ENCODE data around the gene GUCY1A2. TPM values are rescaled to one million over a fixed set of nuclear protein-coding genes. Genes with fewer than 3 reads are reported as not detected.

The GUCY1A2 gene
- total RNA-seq, 4 donors from 2014 or later, result 0.37 to 2.0 (median 0.67) TPM

- Histone ChIP-seq H3K9me3 (no peaks in the 10 kb centered on the region), H3K4me1 (no peaks in the 10 kb centered on the region), H3K27me3 (no peaks in the 10 kb centered on the region), H3K4me3 (no peak overlapping the region), H3K36me3 (no peaks in the 10 kb centered on the region), H3K27ac (no peak overlapping the region)
- in situ Hi-C loops (cut with MboI; ENCODE audit: low pct_ligation_motif_present in 1 of 4, low pct_unique_long_range_greater_than_20kb in 1 of 4, low sequenced_read_pairs in 3 of 4), result no loop called here
- DNase-seq, result no peak
- no peak for TF ChIP-seq CTCF (IDR thresholded peaks at IDR 0.05)
- no peak for TF ChIP-seq POLR2A (IDR thresholded peaks at IDR 0.05)
- TF ChIP-seq EP300 (IDR thresholded peaks at IDR 0.05; ENCODE audit: low read depth), result no peak
- TF ChIP-seq POLR2AphosphoS5 (IDR thresholded peaks at IDR 0.05), result no peak
- intact Hi-C loops (cut with DNase I; ENCODE audit: low total_unique reads), result no loop called here
- WGBS, 2 donors (ENCODE audit: low coverage in 1 of 2), result 75 to 92% methylated on average over 1 of the region's 1 CpG
Observed at GRCh38 chr11:106690923-106691322, 327.4 kb downstream of the GUCY1A2 start.

DNA sequence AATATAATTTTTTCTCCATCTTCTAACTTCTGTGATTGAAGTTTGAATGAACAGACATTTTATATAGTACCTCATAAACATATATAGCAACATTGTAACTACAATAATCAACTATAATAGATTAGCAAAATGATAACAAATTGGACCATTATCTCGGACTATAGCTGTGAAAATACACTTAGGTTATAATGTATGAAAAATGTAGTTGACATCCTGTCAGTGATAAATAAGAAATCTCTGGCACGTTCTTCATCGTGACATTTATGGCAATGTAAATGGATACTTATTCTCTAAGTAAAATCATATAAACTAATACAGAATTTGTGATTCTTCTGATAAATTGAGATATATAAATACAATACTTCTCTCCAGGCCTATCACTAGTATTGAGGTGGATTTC is 333.3 kb downstream of the GUCY1A2 start:
- Histone ChIP-seq H3K4me3 (no peak overlapping the region), H3K4me1 (no peaks in the 10 kb centered on the region), H3K27me3 (no peaks in the 10 kb centered on the region), H3K27ac (no peak overlapping the region), H3K36me3 (no peaks in the 10 kb centered on the region), H3K9me3 (no peaks in the 10 kb centered on the region)
- no peak for TF ChIP-seq POLR2A (IDR thresholded peaks at IDR 0.05)
- no peak for TF ChIP-seq POLR2AphosphoS5 (IDR thresholded peaks at IDR 0.05)
- TF ChIP-seq CTCF (IDR thresholded peaks at IDR 0.05), result no peak
- no peak for TF ChIP-seq EP300 (IDR thresholded peaks at IDR 0.05; ENCODE audit: low read depth)
- intact Hi-C loops (cut with DNase I; ENCODE audit: low total_unique reads) (no loop called here), in situ Hi-C loops (cut with MboI; ENCODE audit: low pct_ligation_motif_present in 1 of 4, low pct_unique_long_range_greater_than_20kb in 1 of 4, low sequenced_read_pairs in 3 of 4) (no loop called here)
- DNase-seq, result no peak
- WGBS, 2 donors (ENCODE audit: low coverage in 1 of 2), result 83% methylated on average over 3 of the region's 3 CpGs

DNA sequence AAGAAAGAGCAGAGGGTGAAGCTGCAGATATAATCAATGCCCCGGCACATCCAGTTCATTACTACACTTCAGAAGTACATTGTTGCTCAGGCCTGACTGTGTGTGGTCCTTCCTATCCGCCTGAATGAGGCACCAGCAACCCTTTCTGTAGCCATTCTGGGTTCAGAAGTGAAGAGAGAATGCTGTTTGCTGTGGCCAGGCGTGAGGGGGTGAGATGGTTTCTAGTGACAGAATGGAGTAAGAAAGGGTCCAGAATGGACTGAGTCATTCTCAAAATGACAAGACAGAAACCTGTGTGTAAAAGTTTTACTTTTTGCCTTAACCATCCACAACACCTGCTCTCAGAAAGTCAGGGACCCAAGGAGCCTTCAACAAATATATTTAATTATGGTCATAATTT is 334.8 kb downstream of the GUCY1A2 start:
- Histone ChIP-seq H3K4me1 (no peaks in the 10 kb centered on the region), H3K9me3 (no peaks in the 10 kb centered on the region), H3K27ac (no peak overlapping the region), H3K36me3 (no peaks in the 10 kb centered on the region), H3K27me3 (no peaks in the 10 kb centered on the region), H3K4me3 (no peak overlapping the region)
- no peak for TF ChIP-seq POLR2AphosphoS5 (IDR thresholded peaks at IDR 0.05)
- no peak for TF ChIP-seq CTCF (IDR thresholded peaks at IDR 0.05)
- no peak for TF ChIP-seq EP300 (IDR thresholded peaks at IDR 0.05; ENCODE audit: low read depth)
- TF ChIP-seq POLR2A (IDR thresholded peaks at IDR 0.05), result no peak
- in situ Hi-C loops (cut with MboI; ENCODE audit: low pct_ligation_motif_present in 1 of 4, low pct_unique_long_range_greater_than_20kb in 1 of 4, low sequenced_read_pairs in 3 of 4), result no loop called here
- WGBS, 2 donors (ENCODE audit: low coverage in 1 of 2), result 48 to 61% methylated on average over 3 of the region's 3 CpGs
- DNase-seq, result no peak
- intact Hi-C loops (cut with DNase I; ENCODE audit: low total_unique reads), result no loop called here

DNA sequence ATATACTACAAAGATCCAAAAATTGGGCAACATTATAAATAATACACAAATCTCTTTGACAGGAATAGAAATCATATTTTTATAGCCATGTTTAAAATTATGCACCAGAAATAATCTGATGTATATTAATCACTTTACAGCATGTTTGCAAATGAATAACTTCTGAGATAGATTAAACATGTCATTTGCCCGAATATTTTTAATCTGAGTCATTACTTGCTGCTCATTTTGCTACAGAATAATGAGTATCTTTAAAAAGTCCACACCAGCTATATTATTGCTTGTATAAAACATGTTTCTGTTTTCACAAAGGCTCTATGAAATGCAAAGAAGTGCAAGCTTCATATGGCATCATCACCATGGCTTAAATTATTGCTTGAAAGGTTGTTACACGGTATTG is 336.8 kb downstream of the GUCY1A2 start:
- H3K27ac ChIP-seq, result no peak overlapping the region
- DNase-seq, result no peak
- intact Hi-C loops (cut with DNase I; ENCODE audit: low total_unique reads), result no loop called here
- in situ Hi-C loops (cut with MboI; ENCODE audit: low pct_ligation_motif_present in 1 of 4, low pct_unique_long_range_greater_than_20kb in 1 of 4, low sequenced_read_pairs in 3 of 4), result no loop called here
- H3K4me3 ChIP-seq, result no peak overlapping the region
- TF ChIP-seq POLR2A (IDR thresholded peaks at IDR 0.05), result no peak
- TF ChIP-seq CTCF (IDR thresholded peaks at IDR 0.05), result no peak
- TF ChIP-seq POLR2AphosphoS5 (IDR thresholded peaks at IDR 0.05), result no peak
- TF ChIP-seq EP300 (IDR thresholded peaks at IDR 0.05; ENCODE audit: low read depth), result no peak
- no peaks in the 10 kb centered on the region for H3K27me3 ChIP-seq
- 60 to 66% methylated on average over 2 of the region's 2 CpGs for WGBS, 2 donors (ENCODE audit: low coverage in 1 of 2)
- H3K4me1 ChIP-seq, result no peaks in the 10 kb centered on the region
- no peaks in the 10 kb centered on the region for H3K9me3 ChIP-seq
- no peaks in the 10 kb centered on the region for H3K36me3 ChIP-seq

Measured in transverse colon (tissue), 4 donors.